MM.1S (cell line): ENCODE measurements around the gene GTF2H4.

Experiments
- CTCF ChIP-seq: fragments of 300-600 bp; sonication (generic); IDR thresholded peaks from 2 replicates; pipeline ENCODE4 v1.5.1; 2016; ENCODE audit warnings: antibody characterized with exemption, low read length, mixed read lengths
- EZH2 ChIP-seq: fragments of 300-600 bp; sonication (generic); optimal IDR thresholded peaks from 2 replicates; pipeline ENCODE3; 2017; ENCODE audit warnings: low read depth, mild to moderate bottlenecking, antibody characterized with exemption, low read length, mixed read lengths
- EZH2phosphoT487 ChIP-seq: fragments of 300-600 bp; sonication (generic); IDR thresholded peaks from 2 replicates; pipeline ENCODE4 v1.6.1; 2018; ENCODE audit warnings: antibody characterized with exemption, low read length

- TF ChIP-seq CTCF (no peak), EZH2 (no peak), EZH2phosphoT487 (no peak)
Observed at GRCh38 chr6:30938730-30939129, 30.7 kb downstream of the GTF2H4 start.
